HepG2 (cell line): Measurements from ENCODE around the gene PLAA. TPM values are rescaled to one million over a fixed set of nuclear protein-coding genes. Genes with fewer than 3 reads are reported as not detected.

Experiments used
- CHD2 ChIP-seq: IDR thresholded peaks from 2 replicates; pipeline ENCODE4 v1.6.1; 2011; ENCODE audit warnings: low read depth, low read length, improper control_type of control experiment
- MIER3 ChIP-seq: IDR thresholded peaks from 2 replicates; pipeline ENCODE4 v1.6.1; 2016; ENCODE audit warnings: missing compliant biosample characterization, borderline replicate concordance
- SMAD1 ChIP-seq: sonication (generic); formaldehyde crosslinking; IDR thresholded peaks from 2 replicates; pipeline ENCODE4 v1.4.0; 2020; ENCODE audit warnings: missing genetic modification reagents, low read depth, mild to moderate bottlenecking, borderline replicate concordance
- SMAD9 ChIP-seq: sonication (generic); formaldehyde crosslinking; IDR thresholded peaks from 2 replicates; pipeline ENCODE4 v1.5.1; 2020; ENCODE audit warnings: mild to moderate bottlenecking, missing genetic modification reagents
- SMARCE1 ChIP-seq: fragments of 450-650 bp; IDR thresholded peaks from 2 replicates; pipeline ENCODE4 v1.6.1; 2017; ENCODE audit warnings: borderline replicate concordance
- SNRNP70 ChIP-seq: fragments of 200-400 bp; formaldehyde crosslinking; IDR thresholded peaks from 2 replicates; pipeline ENCODE4 v1.6.1; 2017; ENCODE audit warnings: mild to moderate bottlenecking, low read depth, low read length, moderate library complexity
- TEAD3 ChIP-seq: optimal IDR thresholded peaks from 2 replicates; pipeline ENCODE3; 2016; ENCODE audit warnings: borderline replicate concordance
- ZBTB2 ChIP-seq: sonication (generic); formaldehyde crosslinking; IDR thresholded peaks from 2 replicates; pipeline ENCODE4 v1.8.0; 2022; ENCODE audit warnings: low read depth, missing genetic modification reagents
- ZBTB7B ChIP-seq: sonication (generic); formaldehyde crosslinking; IDR thresholded peaks from 2 replicates; pipeline ENCODE4 v1.4.0; 2020; ENCODE audit warnings: missing genetic modification reagents
- ZC3H13 ChIP-seq: sonication (generic); formaldehyde crosslinking; IDR thresholded peaks from 2 replicates; pipeline ENCODE4 v1.8.1; 2023; ENCODE audit warnings: mild to moderate bottlenecking, missing genetic modification reagents, moderate library complexity
- ZFYVE20 ChIP-seq: sonication (generic); formaldehyde crosslinking; IDR thresholded peaks from 2 replicates; pipeline ENCODE4 v1.8.0; 2023; ENCODE audit warnings: low read depth, mild to moderate bottlenecking, moderate library complexity, missing genetic modification reagents, borderline replicate concordance
- ZIK1 ChIP-seq: sonication (generic); formaldehyde crosslinking; IDR thresholded peaks from 2 replicates; pipeline ENCODE4 v1.5.0; 2020; ENCODE audit warnings: mild to moderate bottlenecking, low read depth, missing genetic modification reagents, borderline replicate concordance
- ZNF138 ChIP-seq: sonication (generic); formaldehyde crosslinking; IDR thresholded peaks from 2 replicates; pipeline ENCODE4 v1.5.0; 2020; ENCODE audit warnings: mild to moderate bottlenecking, low read depth, missing genetic modification reagents
- ZNF414 ChIP-seq: sonication (generic); formaldehyde crosslinking; IDR thresholded peaks from 2 replicates; pipeline ENCODE4 v1.5.0; 2020; ENCODE audit warnings: missing genetic modification reagents
- ZNF557 ChIP-seq: sonication (generic); formaldehyde crosslinking; IDR thresholded peaks from 2 replicates; pipeline ENCODE4 v1.4.0; 2020; ENCODE audit warnings: missing genetic modification reagents
- ZSCAN20 ChIP-seq: sonication (generic); formaldehyde crosslinking; IDR thresholded peaks from 2 replicates; pipeline ENCODE4 v1.4.0; 2020; ENCODE audit warnings: missing genetic modification reagents, mild to moderate bottlenecking, borderline replicate concordance
- ZSCAN9 ChIP-seq: IDR thresholded peaks from 2 replicates; pipeline ENCODE4 v1.6.1; 2016; ENCODE audit warnings: borderline replicate concordance
- polyA plus RNA-seq, 8 experiments: library from polyadenylated mRNA; depleted of rRNA in 3 of 8; stranded (reverse) in 7 of 8; unstranded in 1 of 8; fragments of >200 nt; fragmentation: Illumina TruSeq in 4 of 8; extraction: Trizol in 4 of 8; gene quantifications; 2 replicates each; pipeline versions ENCODE4 v1.2.1 to v1.2.3, GENCODE V29; 2011 to 2016; ENCODE audit warnings: low read depth in 4 of 8, missing spikeins in 1 of 8, mixed read lengths in 1 of 8; ENCODE audit not compliant: insufficient read depth in 1 of 8
- total RNA-seq, 5 experiments: library from RNA; depleted of rRNA; stranded (reverse); fragments of >200 nt; fragmentation: Illumina TruSeq; extraction: Trizol; gene quantifications; 2 replicates each; pipeline ENCODE4 v1.2.3, GENCODE V29; 2016; ENCODE audit warnings: low read depth in 1 of 5
- TF ChIP-seq, protein P1 (sequence below), 2 experiments: sonication (generic) in 1 of 2; formaldehyde crosslinking in 1 of 2; IDR thresholded peaks; 2 replicates each; pipeline versions ENCODE4 v1.5.1 to v1.6.1; 2011 to 2020; ENCODE audit warnings: borderline replicate concordance in 1 of 2, low read depth in 1 of 2, low read length in 1 of 2, mild to moderate bottlenecking in 1 of 2, missing genetic modification reagents in 1 of 2, moderate library complexity in 1 of 2
- TF ChIP-seq, protein P2 (sequence below): sonication (generic); formaldehyde crosslinking; IDR thresholded peaks from 2 replicates; pipeline ENCODE4 v1.4.0; 2020; ENCODE audit warnings: missing genetic modification reagents, borderline replicate concordance
- TF ChIP-seq, protein P3 (sequence below): sonication (generic); formaldehyde crosslinking; IDR thresholded peaks from 2 replicates; pipeline ENCODE4 v1.4.0; 2020; ENCODE audit warnings: missing genetic modification reagents, borderline replicate concordance

Gene PLAA
- total and polyA plus RNA-seq, 2 of the 13 experiments (the other 11 are each of a cell fraction or from before 2014, with no cell fraction given) = 5.8 to 22.9 TPM

- TF ChIP-seq ZNF414 (CRISPR knock-in tag) = 0 out of 2 replicates have a peak, but pooled peaks have one; percentile 40
- TF ChIP-seq ZNF138 = no peak
- TF ChIP-seq CHD2 = peak; percentile 93
- TF ChIP-seq TEAD3 (CRISPR knock-in tag) = peak; percentile 6
- no peak for TF ChIP-seq ZBTB2 (CRISPR knock-in tag)
- TF ChIP-seq MIER3 (CRISPR knock-in tag) = no peak; the same call in 1 of the 2 replicates
- TF ChIP-seq ZSCAN9 (CRISPR knock-in tag) = no peak
- no peak for TF ChIP-seq ZBTB7B (CRISPR knock-in tag)
- no peak for TF ChIP-seq ZC3H13 (CRISPR knock-in tag)
- no peak for TF ChIP-seq ZNF557 (CRISPR knock-in tag)
- no peak for TF ChIP-seq SMAD1
- no peak for TF ChIP-seq ZIK1 (CRISPR knock-in tag)
- TF ChIP-seq, protein P1, sequence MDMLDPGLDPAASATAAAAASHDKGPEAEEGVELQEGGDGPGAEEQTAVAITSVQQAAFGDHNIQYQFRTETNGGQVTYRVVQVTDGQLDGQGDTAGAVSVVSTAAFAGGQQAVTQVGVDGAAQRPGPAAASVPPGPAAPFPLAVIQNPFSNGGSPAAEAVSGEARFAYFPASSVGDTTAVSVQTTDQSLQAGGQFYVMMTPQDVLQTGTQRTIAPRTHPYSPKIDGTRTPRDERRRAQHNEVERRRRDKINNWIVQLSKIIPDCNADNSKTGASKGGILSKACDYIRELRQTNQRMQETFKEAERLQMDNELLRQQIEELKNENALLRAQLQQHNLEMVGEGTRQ (IDR thresholded peaks at IDR 0.05; ENCODE audit: low read depth, low read length) = no peak
- TF ChIP-seq, protein P1 (CRISPR knock-in tag; IDR thresholded peaks at IDR 0.05; ENCODE audit: borderline replicate concordance) = no peak
- TF ChIP-seq, protein P2, sequence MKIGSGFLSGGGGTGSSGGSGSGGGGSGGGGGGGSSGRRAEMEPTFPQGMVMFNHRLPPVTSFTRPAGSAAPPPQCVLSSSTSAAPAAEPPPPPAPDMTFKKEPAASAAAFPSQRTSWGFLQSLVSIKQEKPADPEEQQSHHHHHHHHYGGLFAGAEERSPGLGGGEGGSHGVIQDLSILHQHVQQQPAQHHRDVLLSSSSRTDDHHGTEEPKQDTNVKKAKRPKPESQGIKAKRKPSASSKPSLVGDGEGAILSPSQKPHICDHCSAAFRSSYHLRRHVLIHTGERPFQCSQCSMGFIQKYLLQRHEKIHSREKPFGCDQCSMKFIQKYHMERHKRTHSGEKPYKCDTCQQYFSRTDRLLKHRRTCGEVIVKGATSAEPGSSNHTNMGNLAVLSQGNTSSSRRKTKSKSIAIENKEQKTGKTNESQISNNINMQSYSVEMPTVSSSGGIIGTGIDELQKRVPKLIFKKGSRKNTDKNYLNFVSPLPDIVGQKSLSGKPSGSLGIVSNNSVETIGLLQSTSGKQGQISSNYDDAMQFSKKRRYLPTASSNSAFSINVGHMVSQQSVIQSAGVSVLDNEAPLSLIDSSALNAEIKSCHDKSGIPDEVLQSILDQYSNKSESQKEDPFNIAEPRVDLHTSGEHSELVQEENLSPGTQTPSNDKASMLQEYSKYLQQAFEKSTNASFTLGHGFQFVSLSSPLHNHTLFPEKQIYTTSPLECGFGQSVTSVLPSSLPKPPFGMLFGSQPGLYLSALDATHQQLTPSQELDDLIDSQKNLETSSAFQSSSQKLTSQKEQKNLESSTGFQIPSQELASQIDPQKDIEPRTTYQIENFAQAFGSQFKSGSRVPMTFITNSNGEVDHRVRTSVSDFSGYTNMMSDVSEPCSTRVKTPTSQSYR = no peak
- TF ChIP-seq ZSCAN20 (CRISPR knock-in tag) = no peak
- TF ChIP-seq SNRNP70 = no peak
- TF ChIP-seq, protein P3, sequence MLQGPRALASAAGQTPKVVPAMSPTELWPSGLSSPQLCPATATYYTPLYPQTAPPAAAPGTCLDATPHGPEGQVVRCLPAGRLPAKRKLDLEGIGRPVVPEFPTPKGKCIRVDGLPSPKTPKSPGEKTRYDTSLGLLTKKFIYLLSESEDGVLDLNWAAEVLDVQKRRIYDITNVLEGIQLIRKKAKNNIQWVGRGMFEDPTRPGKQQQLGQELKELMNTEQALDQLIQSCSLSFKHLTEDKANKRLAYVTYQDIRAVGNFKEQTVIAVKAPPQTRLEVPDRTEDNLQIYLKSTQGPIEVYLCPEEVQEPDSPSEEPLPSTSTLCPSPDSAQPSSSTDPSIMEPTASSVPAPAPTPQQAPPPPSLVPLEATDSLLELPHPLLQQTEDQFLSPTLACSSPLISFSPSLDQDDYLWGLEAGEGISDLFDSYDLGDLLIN (CRISPR knock-in tag) = no peak
- no peak for TF ChIP-seq ZFYVE20
- TF ChIP-seq SMARCE1 = no peak
- TF ChIP-seq SMAD9 (CRISPR knock-in tag) = no peak
Observed at GRCh38 chr9:26955921-26956859, 9.1 kb upstream of the PLAA start, which contains the start of gene IFT74 (continued).
